Esophagus (tissue), 2 donors: Measurements from ENCODE around the gene HSD17B3. TPM values are rescaled to one million over a fixed set of nuclear protein-coding genes. Genes with fewer than 3 reads are reported as not detected.

ENCODE experiments used
- H3K27ac ChIP-seq, 2 donors: one replicate each; pipeline ENCODE4 v1.5.1; 2013; ENCODE audit warnings: low read depth in 2 of 2, mild to moderate bottlenecking in 2 of 2, inconsistent platforms in 1 of 2, low read length in 1 of 2, moderate library complexity in 1 of 2
- H3K27me3 ChIP-seq, 2 donors: one replicate each; pipeline ENCODE4 v1.6.1; 2013; ENCODE audit warnings: low read length in 2 of 2, control low read depth in 1 of 2, mild to moderate bottlenecking in 1 of 2; ENCODE audit not compliant: insufficient read depth in 2 of 2, control insufficient read depth in 1 of 2
- H3K36me3 ChIP-seq, 2 donors: one replicate each; pipeline ENCODE4 v1.6.1; 2013; ENCODE audit warnings: low read length in 1 of 2; ENCODE audit not compliant: control insufficient read depth in 2 of 2, insufficient read depth in 2 of 2
- H3K4me1 ChIP-seq, 2 donors: one replicate each; pipeline ENCODE4 v1.6.1; 2013; ENCODE audit warnings: low read length in 1 of 2; ENCODE audit not compliant: control insufficient read depth in 2 of 2, insufficient read depth in 2 of 2
- H3K4me3 ChIP-seq, 2 donors: one replicate each; pipeline ENCODE4 v1.5.1; 2013; ENCODE audit warnings: low read length in 2 of 2, mild to moderate bottlenecking in 2 of 2, low read depth in 1 of 2, moderate library complexity in 1 of 2
- H3K9me3 ChIP-seq, 2 donors: one replicate each; pipeline ENCODE4 v1.6.1; 2013; ENCODE audit warnings: mild to moderate bottlenecking in 2 of 2, low read depth in 1 of 2, low read length in 1 of 2, moderate library complexity in 1 of 2; ENCODE audit not compliant: control insufficient read depth in 2 of 2, insufficient read depth in 1 of 2
- WGBS, 2 donors: extraction: QIAGEN DNeasy Blood & Tissue Kit; methylation state at CpG; one replicate each; pipeline ENCODE4 v1.1.7; 2013; 5-methylcytosine and 5-hydroxymethylcytosine counted together
- polyA plus RNA-seq, 2 donors: library from polyadenylated mRNA; stranded (reverse); fragments of 200-250 nt; gene quantifications; one replicate each; pipeline ENCODE4 v1.2.3, GENCODE V29; 2013
- donor health status: healthy with polysubstance abuse.
- donor health status: Bipolar disorder and iron deficiency.

HSD17B3 gene
- polyA plus RNA-seq, 2 donors: 0.58 to 0.90 TPM

- no peaks in the 10 kb centered on the region for H3K27me3 ChIP-seq
- H3K4me1 ChIP-seq: peaks cover 2 to 5% of the 10 kb centered on the region in 2 donors
- H3K36me3 ChIP-seq: no peaks in the 10 kb centered on the region
- H3K9me3 ChIP-seq: no peaks in the 10 kb centered on the region
- WGBS, 2 donors: 84 to 92% methylated on average over 2 of the region's 2 CpGs
- H3K4me3 ChIP-seq: no peak overlapping the region
- no peak overlapping the region for H3K27ac ChIP-seq
Measured at GRCh38 chr9:96219900-96220257, 82.1 kb downstream of the HSD17B3 start.

GRCh38 chr9:96219026-96219899, 82.7 kb downstream of the HSD17B3 start:
- no peak overlapping the region for H3K4me3 ChIP-seq
- H3K36me3 ChIP-seq: no peaks in the 10 kb centered on the region
- WGBS, 2 donors: 38 to 56% methylated on average over 78 to 81 of the region's 81 CpGs
- H3K4me1 ChIP-seq: peaks cover 2 to 5% of the 10 kb centered on the region in 2 donors
- no peak overlapping the region for H3K27ac ChIP-seq
- H3K9me3 ChIP-seq: no peaks in the 10 kb centered on the region
- no peaks in the 10 kb centered on the region for H3K27me3 ChIP-seq

GRCh38 chr9:96217754-96218693, 84.0 kb downstream of the HSD17B3 start:
- WGBS, 2 donors: 3 to 4% methylated on average over 41 to 43 of the region's 43 CpGs
- peak overlapping the region; percentile 29 to 34 for H3K27ac ChIP-seq
- H3K27me3 ChIP-seq: no peaks in the 10 kb centered on the region
- peak overlapping the region in 1 of 2 donors; percentile 27 for H3K4me3 ChIP-seq
- H3K4me1 ChIP-seq: peaks cover 2 to 5% of the 10 kb centered on the region in 2 donors
- H3K36me3 ChIP-seq: no peaks in the 10 kb centered on the region
- H3K9me3 ChIP-seq: no peaks in the 10 kb centered on the region

GRCh38 chr9:96217294-96217707, 84.7 kb downstream of the HSD17B3 start:
- Histone ChIP-seq H3K27ac (peak overlapping the region in 1 of 2 donors; percentile 41), H3K27me3 (no peaks in the 10 kb centered on the region)
- WGBS, 2 donors: 66 to 68% methylated on average over 11 of the region's 11 CpGs

GRCh38 chr9:96216583-96216982, 85.4 kb downstream of the HSD17B3 start:
- Histone ChIP-seq H3K4me1 (peaks cover 2 to 5% of the 10 kb centered on the region in 2 donors), H3K27me3 (no peaks in the 10 kb centered on the region), H3K36me3 (no peaks in the 10 kb centered on the region), H3K4me3 (no peak overlapping the region), H3K9me3 (no peaks in the 10 kb centered on the region), H3K27ac (no peak overlapping the region)
- WGBS, 2 donors: 87 to 93% methylated on average over 5 of the region's 5 CpGs

More at GRCh38 chr9:96217294-96217707, 84.7 kb downstream of the HSD17B3 start:
- Histone ChIP-seq H3K9me3 (no peaks in the 10 kb centered on the region), H3K4me3 (no peak overlapping the region), H3K36me3 (no peaks in the 10 kb centered on the region), H3K4me1 (peaks cover 2 to 5% of the 10 kb centered on the region in 2 donors)

- 83 to 89% methylated on average over 2 of the region's 2 CpGs for WGBS, 2 donors
Measured at GRCh38 chr9:96215841-96216240, 86.1 kb downstream of the HSD17B3 start.

GRCh38 chr9:96214635-96215034, 87.3 kb downstream of the HSD17B3 start:
- Histone ChIP-seq H3K9me3 (no peaks in the 10 kb centered on the region), H3K4me3 (no peak overlapping the region), H3K27me3 (no peaks in the 10 kb centered on the region), H3K4me1 (peaks cover 2 to 5% of the 10 kb centered on the region in 2 donors), H3K36me3 (no peaks in the 10 kb centered on the region), H3K27ac (no peak overlapping the region)
- 73 to 80% methylated on average over 5 of the region's 5 CpGs for WGBS, 2 donors

More at GRCh38 chr9:96215841-96216240, 86.1 kb downstream of the HSD17B3 start:
- Histone ChIP-seq H3K4me1 (peaks cover 2 to 5% of the 10 kb centered on the region in 2 donors), H3K4me3 (no peak overlapping the region), H3K27ac (no peak overlapping the region), H3K36me3 (no peaks in the 10 kb centered on the region), H3K9me3 (no peaks in the 10 kb centered on the region), H3K27me3 (no peaks in the 10 kb centered on the region)

- H3K27me3 ChIP-seq: no peaks in the 10 kb centered on the region
- H3K36me3 ChIP-seq: no peaks in the 10 kb centered on the region
- H3K27ac ChIP-seq: no peak overlapping the region
- 80 to 84% methylated on average over 7 of the region's 7 CpGs for WGBS, 2 donors
- H3K9me3 ChIP-seq: peaks cover 0 to 3% of the 10 kb centered on the region in 2 donors
- H3K4me1 ChIP-seq: peaks cover 0 to 2% of the 10 kb centered on the region in 2 donors
- H3K4me3 ChIP-seq: no peak overlapping the region
Measured at GRCh38 chr9:96209407-96210271, 92.3 kb downstream of the HSD17B3 start.
